ENCODE measurements around the gene SREBF1. TPM values are rescaled to one million over a fixed set of nuclear protein-coding genes. Genes with fewer than 3 reads are reported as not detected.

Gene SREBF1
- total RNA-seq = 10 to 100 TPM; 40.6 to 43.8 TPM
- polyA plus RNA-seq = 10 to 100 TPM; 16.3 to 57.0 (median 44.8) TPM
- total RNA-seq = 26.9 to 312 (median 46.0) reads per million in 6 experiments

- H3K27ac Mint-ChIP-seq = peak within 1 kb of the TSS; percentile 85 to 99 (median 98)
- DNase-seq (peak; percentile 47 to 77 (median 68)), ATAC-seq (peak; percentile 28 to 47)
- H3K36me3 Mint-ChIP-seq = peaks cover 0 to 18% (median 4%) of the 10 kb centered on the region in 3 donors
- peaks cover 37 to 78% (median 72%) of the 10 kb centered on the region in 4 donors for H3K4me1 Mint-ChIP-seq
- POLR2A ChIA-PET = interaction anchor here (0.6 to 8.9 kb wide), 14 partner anchors 9 to 196 kb away, joined by 3 to 166 read pairs (median 6); partner anchors contain the start of genes DRC3 and TOM1L2
- H3K27me3 Mint-ChIP-seq = no peaks in the 10 kb centered on the region
- H3K9me3 Mint-ChIP-seq = no peaks in the 10 kb centered on the region
- H3K4me3 Mint-ChIP-seq = peak within 1 kb of the TSS; percentile 89 to 96 (median 92)
Observed at GRCh38 chr17:17836818-17837379, at the start of gene SREBF1. SREBF1 (minus strand) TSS chr17:17836986; CDS start chr17:17836817, 169 bp downstream.

- DNase-seq = no peak
- Mint-ChIP-seq H3K27ac (no peak overlapping the region), H3K4me1 (peaks cover 3 to 4% (median 4%) of the 10 kb centered on the region in 4 donors), H3K9me3 (no peaks in the 10 kb centered on the region), H3K4me3 (no peak overlapping the region), H3K27me3 (no peaks in the 10 kb centered on the region), H3K36me3 (peaks cover 5 to 60% (median 9%) of the 10 kb centered on the region in 3 donors)
- no peak for ATAC-seq
- POLR2A ChIA-PET = no interaction called here
Observed at GRCh38 chr17:17886226-17886625, 49.4 kb upstream of the SREBF1 start.

GRCh38 chr17:17884391-17885357, 47.9 kb upstream of the SREBF1 start:
- peaks cover 5 to 64% (median 14%) of the 10 kb centered on the region in 3 donors for H3K36me3 Mint-ChIP-seq
- no peak for ATAC-seq
- H3K9me3 Mint-ChIP-seq = no peaks in the 10 kb centered on the region
- POLR2A ChIA-PET = no interaction called here
- H3K4me3 Mint-ChIP-seq = no peak overlapping the region
- peak overlapping the region in 1 of 10 donors; percentile 7 for H3K27ac Mint-ChIP-seq
- H3K27me3 Mint-ChIP-seq = no peaks in the 10 kb centered on the region
- no peaks in the 10 kb centered on the region for H3K4me1 Mint-ChIP-seq
- DNase-seq = no peak

- no peak for DNase-seq
- Mint-ChIP-seq H3K27me3 (no peaks in the 10 kb centered on the region), H3K4me3 (no peak overlapping the region), H3K36me3 (peaks cover 5 to 72% (median 17%) of the 10 kb centered on the region in 3 donors), H3K4me1 (no peaks in the 10 kb centered on the region), H3K9me3 (no peaks in the 10 kb centered on the region), H3K27ac (peak overlapping the region in 1 of 10 donors; percentile 49)
- POLR2A ChIA-PET = no interaction called here
- ATAC-seq = no peak
Observed at GRCh38 chr17:17883801-17884200, 47.0 kb upstream of the SREBF1 start.

GRCh38 chr17:17882082-17882581, 45.3 kb upstream of the SREBF1 start:
- peaks cover 5 to 87% (median 24%) of the 10 kb centered on the region in 3 donors for H3K36me3 Mint-ChIP-seq

GRCh38 chr17:17880577-17881196, 43.9 kb upstream of the SREBF1 start:
- no peak for DNase-seq
- POLR2A ChIA-PET = no interaction called here
- ATAC-seq = no peak
- no peaks in the 10 kb centered on the region for H3K4me1 Mint-ChIP-seq
- peaks cover 5 to 94% (median 33%) of the 10 kb centered on the region in 3 donors for H3K36me3 Mint-ChIP-seq
- no peaks in the 10 kb centered on the region for H3K27me3 Mint-ChIP-seq
- peak overlapping the region in 2 of 10 donors; percentile 70 to 74 for H3K27ac Mint-ChIP-seq
- no peak overlapping the region for H3K4me3 Mint-ChIP-seq
- no peaks in the 10 kb centered on the region for H3K9me3 Mint-ChIP-seq

More at GRCh38 chr17:17882082-17882581, 45.3 kb upstream of the SREBF1 start:
- DNase-seq = no peak
- Mint-ChIP-seq H3K9me3 (no peaks in the 10 kb centered on the region), H3K27me3 (no peaks in the 10 kb centered on the region), H3K27ac (peak overlapping the region in 2 of 10 donors; percentile 28 to 32), H3K4me3 (no peak overlapping the region), H3K4me1 (no peaks in the 10 kb centered on the region)
- POLR2A ChIA-PET = no interaction called here
- ATAC-seq = no peak

GRCh38 chr17:17877529-17878358, 41.0 kb upstream of the SREBF1 start:
- Mint-ChIP-seq H3K27ac (no peak overlapping the region), H3K4me3 (no peak overlapping the region), H3K4me1 (no peaks in the 10 kb centered on the region), H3K36me3 (peaks cover 0 to 82% (median 31%) of the 10 kb centered on the region in 3 donors), H3K27me3 (no peaks in the 10 kb centered on the region), H3K9me3 (no peaks in the 10 kb centered on the region)
- DNase-seq (no peak), ATAC-seq (no peak)
- POLR2A ChIA-PET = interaction anchor here (0.6 kb wide), 1 partner anchor 9 kb away, joined by 6 read pairs; no protein-coding TSS in a partner anchor

- peak overlapping the region in 1 of 10 donors; percentile 56 for H3K27ac Mint-ChIP-seq
- no peak overlapping the region for H3K4me3 Mint-ChIP-seq
- ATAC-seq (no peak), DNase-seq (no peak)
- H3K27me3 Mint-ChIP-seq = no peaks in the 10 kb centered on the region
- H3K36me3 Mint-ChIP-seq = peaks cover 0 to 77% (median 28%) of the 10 kb centered on the region in 3 donors
- no peaks in the 10 kb centered on the region for H3K4me1 Mint-ChIP-seq
- H3K9me3 Mint-ChIP-seq = no peaks in the 10 kb centered on the region
- POLR2A ChIA-PET = interaction anchor here (0.5 to 0.6 kb wide), 2 partner anchors 8 to 78 kb away, joined by 6 to 7 read pairs; no protein-coding TSS in a partner anchor
Observed at GRCh38 chr17:17876959-17877528, 40.3 kb upstream of the SREBF1 start.

- no peak for DNase-seq
- no peaks in the 10 kb centered on the region for H3K27me3 Mint-ChIP-seq
- H3K4me1 Mint-ChIP-seq = peaks cover 0 to 3% (median under 1%) of the 10 kb centered on the region in 4 donors
- POLR2A ChIA-PET = no interaction called here
- no peaks in the 10 kb centered on the region for H3K9me3 Mint-ChIP-seq
- H3K36me3 Mint-ChIP-seq = peaks cover 0 to 68% (median 22%) of the 10 kb centered on the region in 3 donors
- no peak for ATAC-seq
- no peak overlapping the region for H3K4me3 Mint-ChIP-seq
- peak overlapping the region in 3 of 10 donors; percentile 14 to 27 (median 24) for H3K27ac Mint-ChIP-seq
Observed at GRCh38 chr17:17874478-17874877, 37.7 kb upstream of the SREBF1 start.

GRCh38 chr17:17873450-17873991, 36.7 kb upstream of the SREBF1 start:
- no peaks in the 10 kb centered on the region for H3K27me3 Mint-ChIP-seq
- POLR2A ChIA-PET = no interaction called here

More at GRCh38 chr17:17873450-17873991, 36.7 kb upstream of the SREBF1 start:
- Mint-ChIP-seq H3K27ac (peak overlapping the region in 2 of 10 donors; percentile 5 to 62), H3K4me1 (peaks cover 0 to 4% (median under 1%) of the 10 kb centered on the region in 4 donors), H3K9me3 (no peaks in the 10 kb centered on the region), H3K4me3 (no peak overlapping the region), H3K36me3 (peaks cover 0 to 67% (median 22%) of the 10 kb centered on the region in 3 donors)
- ATAC-seq = no peak
- no peak for DNase-seq
